HepG2 (cell line): ENCODE measurements around the gene DAB2IP. TPM values are rescaled to one million over a fixed set of nuclear protein-coding genes. Genes with fewer than 3 reads are reported as not detected.

ENCODE experiments used
- ARNT2 ChIP-seq: sonication (generic); formaldehyde crosslinking; IDR thresholded peaks from 2 replicates; pipeline ENCODE4 v1.8.0; 2022; ENCODE audit warnings: mild to moderate bottlenecking, low read depth, missing genetic modification reagents, moderate library complexity
- HMGXB3 ChIP-seq: sonication (generic); formaldehyde crosslinking; IDR thresholded peaks from 2 replicates; pipeline ENCODE4 v1.4.0; 2020; ENCODE audit warnings: missing genetic modification reagents, borderline replicate concordance
- HMGXB4 ChIP-seq, 2 experiments: sonication (generic) in 1 of 2; formaldehyde crosslinking in 1 of 2; IDR thresholded peaks; 2 replicates each; pipeline versions ENCODE4 v1.4.0 to v1.6.1; 2018 to 2020; ENCODE audit warnings: missing genetic modification reagents in 2 of 2, borderline replicate concordance in 1 of 2, low read depth in 1 of 2, mild to moderate bottlenecking in 1 of 2, missing biosample characterization in 1 of 2
- IRF9 ChIP-seq: sonication (generic); formaldehyde crosslinking; IDR thresholded peaks from 2 replicates; pipeline ENCODE4 v1.8.0; 2022; ENCODE audit warnings: missing genetic modification reagents, mild to moderate bottlenecking, borderline replicate concordance
- KDM2A ChIP-seq: sonication (generic); formaldehyde crosslinking; IDR thresholded peaks from 2 replicates; pipeline ENCODE4 v1.4.0; 2020; ENCODE audit warnings: low read depth, missing genetic modification reagents, borderline replicate concordance
- MNT ChIP-seq: fragments of 450-650 bp; IDR thresholded peaks from 2 replicates; pipeline ENCODE4 v1.6.1; 2016
- RXRB ChIP-seq: IDR thresholded peaks from 2 replicates; pipeline ENCODE4 v1.6.1; 2016; ENCODE audit warnings: borderline replicate concordance, missing genetic modification reagents, missing compliant biosample characterization
- ZBTB2 ChIP-seq: sonication (generic); formaldehyde crosslinking; IDR thresholded peaks from 2 replicates; pipeline ENCODE4 v1.8.0; 2022; ENCODE audit warnings: low read depth, missing genetic modification reagents
- ZFX ChIP-seq: sonication (generic); formaldehyde crosslinking; IDR thresholded peaks from 2 replicates; pipeline ENCODE4 v1.4.0; 2020; ENCODE audit warnings: mild to moderate bottlenecking, low read depth, missing genetic modification reagents, moderate library complexity
- ZNF232 ChIP-seq: sonication (generic); formaldehyde crosslinking; IDR thresholded peaks from 2 replicates; pipeline ENCODE4 v1.4.0; 2020; ENCODE audit warnings: missing genetic modification reagents, borderline replicate concordance
- ZNF567 ChIP-seq: sonication (generic); formaldehyde crosslinking; IDR thresholded peaks from 2 replicates; pipeline ENCODE4 v1.8.1; 2023; ENCODE audit warnings: mild to moderate bottlenecking, missing genetic modification reagents, borderline replicate concordance
- ZZZ3 ChIP-seq: sonication (generic); formaldehyde crosslinking; IDR thresholded peaks from 2 replicates; pipeline ENCODE4 v1.4.0; 2020; ENCODE audit warnings: missing genetic modification reagents, mild to moderate bottlenecking, borderline replicate concordance
- polyA plus RNA-seq, 8 experiments: library from polyadenylated mRNA; depleted of rRNA in 3 of 8; stranded (reverse) in 7 of 8; unstranded in 1 of 8; fragments of >200 nt; fragmentation: Illumina TruSeq in 4 of 8; extraction: Trizol in 4 of 8; gene quantifications; 2 replicates each; pipeline versions ENCODE4 v1.2.1 to v1.2.3, GENCODE V29; 2011 to 2016; ENCODE audit warnings: low read depth in 4 of 8, missing spikeins in 1 of 8, mixed read lengths in 1 of 8; ENCODE audit not compliant: insufficient read depth in 1 of 8
- total RNA-seq, 5 experiments: library from RNA; depleted of rRNA; stranded (reverse); fragments of >200 nt; fragmentation: Illumina TruSeq; extraction: Trizol; gene quantifications; 2 replicates each; pipeline ENCODE4 v1.2.3, GENCODE V29; 2016; ENCODE audit warnings: low read depth in 1 of 5

Gene DAB2IP
- total and polyA plus RNA-seq, 2 of the 13 experiments (the other 11 are each of a cell fraction or from before 2014, with no cell fraction given): 25.3 to 37.9 TPM

GRCh38 chr9:121651295-121652020 is at the start of gene DAB2IP (continued):
- TF ChIP-seq ZNF232 (CRISPR knock-in tag): no peak
- peak; percentile 32; the same call in 1 of the 2 replicates for TF ChIP-seq ZFX (CRISPR knock-in tag)
- TF ChIP-seq IRF9 (CRISPR knock-in tag): no peak
- no peak for TF ChIP-seq HMGXB3 (CRISPR knock-in tag)
- peak; percentile 3 to 29; a peak in 1 of 4 replicates for TF ChIP-seq HMGXB4 (CRISPR knock-in tag; IDR thresholded peaks at IDR 0.05; ENCODE audit: borderline replicate concordance in 1 of 2, low read depth in 1 of 2)
- TF ChIP-seq RXRB (CRISPR knock-in tag): peak; percentile 28; the same call in 1 of the 2 replicates
- peak; percentile 50; the same call in 1 of the 2 replicates for TF ChIP-seq KDM2A
- TF ChIP-seq ARNT2 (CRISPR knock-in tag): no peak
- no peak for TF ChIP-seq MNT
- TF ChIP-seq ZZZ3 (CRISPR knock-in tag): no peak
- no peak for TF ChIP-seq ZNF567 (CRISPR knock-in tag)
- TF ChIP-seq ZBTB2 (CRISPR knock-in tag): 0 out of 2 replicates have a peak, but pooled peaks have one; percentile 37
